Activated CD4-positive, alpha-beta T cell treated with anti-CD3 and anti-CD28 coated beads for 4 hours (primary cell): ENCODE data around the gene POU5F1.

ENCODE experiments used
- DNase-seq, 2 donors: peaks; one replicate each; pipeline ENCODE4 v3.0.0-alpha.2; 2020

Gene POU5F1

DNA sequence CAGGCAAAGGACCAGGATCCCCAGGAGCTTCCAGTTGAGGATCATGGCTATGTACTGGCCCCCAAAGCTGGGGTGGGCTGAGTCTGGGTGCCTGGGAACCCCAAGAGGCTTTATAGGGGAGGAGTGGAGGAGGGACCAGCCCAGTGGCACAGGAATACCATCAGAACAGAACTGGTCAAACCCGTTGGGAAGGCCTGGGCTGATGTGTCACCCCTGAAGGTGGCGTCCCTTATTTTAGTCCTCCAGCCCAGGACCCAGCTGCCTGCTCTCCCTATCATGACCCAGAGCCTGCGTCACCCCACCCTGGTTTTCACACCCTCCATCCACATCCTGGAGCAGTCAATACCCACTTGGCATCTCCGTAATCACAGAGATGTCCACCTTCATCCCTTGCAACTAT lies 31.5 kb downstream of the POU5F1 start, which contains the start of gene PSORS1C2:
Gene PSORS1C2 (minus strand): TSS at position 85 of the 400 bp plus-strand sequence. CDS start 40 bp downstream, at position 45.
- no peak for DNase-seq

GRCh38 chr6:31135710-31136109 lies 34.8 kb downstream of the POU5F1 start:
- no peak for DNase-seq

- no peak for DNase-seq
Observed at GRCh38 chr6:31132806-31133205, 37.7 kb downstream of the POU5F1 start.

DNA sequence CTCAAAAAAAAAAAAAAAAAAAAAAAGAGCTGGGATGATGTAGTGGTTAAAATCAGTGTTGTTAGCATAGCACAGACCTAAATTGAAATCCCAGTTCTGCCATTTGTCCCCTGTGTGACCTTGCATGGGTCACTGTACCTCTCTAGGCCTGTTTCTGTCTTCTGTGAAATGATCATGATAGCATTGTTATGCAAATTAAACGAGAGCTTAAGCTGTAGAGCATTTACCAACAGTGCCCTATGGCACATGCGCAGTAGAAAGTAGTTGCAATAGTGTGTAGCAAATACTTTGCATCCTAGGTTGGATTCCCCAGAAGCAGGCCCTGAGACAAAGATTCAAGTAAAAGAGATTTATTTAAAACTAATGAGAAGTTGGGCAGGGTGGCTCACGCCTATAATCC lies 38.9 kb downstream of the POU5F1 start:
- no peak for DNase-seq

GRCh38 chr6:31130751-31131150 lies 39.7 kb downstream of the POU5F1 start:
- DNase-seq = no peak

GRCh38 chr6:31129130-31129529 lies 41.4 kb downstream of the POU5F1 start:
- DNase-seq = no peak

DNA sequence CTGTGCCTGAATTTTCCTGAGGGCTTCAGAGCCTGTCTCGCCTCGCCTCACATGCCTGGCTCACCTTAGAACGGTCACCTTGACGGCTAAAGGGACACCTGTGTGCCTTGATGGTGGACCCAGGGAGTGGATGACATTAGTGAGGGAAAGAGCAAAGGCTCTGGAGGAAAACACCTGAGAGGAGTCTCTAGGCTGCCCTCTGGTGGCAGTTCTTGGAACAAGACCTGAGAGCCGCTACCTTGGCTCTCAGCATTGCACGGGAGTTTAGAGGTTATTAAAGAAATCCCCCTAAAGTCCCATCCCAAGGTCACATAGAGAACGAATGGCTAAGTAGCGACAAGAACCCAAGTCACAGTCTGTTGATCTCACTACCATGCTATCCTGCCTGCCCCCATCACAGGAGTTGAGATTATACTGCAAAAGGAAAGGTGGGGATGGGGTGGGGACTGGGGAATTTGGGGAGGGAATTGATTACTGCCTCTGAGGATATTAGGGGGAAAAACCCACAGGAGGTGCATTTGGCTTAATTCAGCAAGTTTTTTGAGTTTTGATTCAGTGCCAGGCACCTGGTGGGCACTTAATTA lies 42.3 kb downstream of the POU5F1 start:
- peak; percentile 67 to 81 for DNase-seq

DNA sequence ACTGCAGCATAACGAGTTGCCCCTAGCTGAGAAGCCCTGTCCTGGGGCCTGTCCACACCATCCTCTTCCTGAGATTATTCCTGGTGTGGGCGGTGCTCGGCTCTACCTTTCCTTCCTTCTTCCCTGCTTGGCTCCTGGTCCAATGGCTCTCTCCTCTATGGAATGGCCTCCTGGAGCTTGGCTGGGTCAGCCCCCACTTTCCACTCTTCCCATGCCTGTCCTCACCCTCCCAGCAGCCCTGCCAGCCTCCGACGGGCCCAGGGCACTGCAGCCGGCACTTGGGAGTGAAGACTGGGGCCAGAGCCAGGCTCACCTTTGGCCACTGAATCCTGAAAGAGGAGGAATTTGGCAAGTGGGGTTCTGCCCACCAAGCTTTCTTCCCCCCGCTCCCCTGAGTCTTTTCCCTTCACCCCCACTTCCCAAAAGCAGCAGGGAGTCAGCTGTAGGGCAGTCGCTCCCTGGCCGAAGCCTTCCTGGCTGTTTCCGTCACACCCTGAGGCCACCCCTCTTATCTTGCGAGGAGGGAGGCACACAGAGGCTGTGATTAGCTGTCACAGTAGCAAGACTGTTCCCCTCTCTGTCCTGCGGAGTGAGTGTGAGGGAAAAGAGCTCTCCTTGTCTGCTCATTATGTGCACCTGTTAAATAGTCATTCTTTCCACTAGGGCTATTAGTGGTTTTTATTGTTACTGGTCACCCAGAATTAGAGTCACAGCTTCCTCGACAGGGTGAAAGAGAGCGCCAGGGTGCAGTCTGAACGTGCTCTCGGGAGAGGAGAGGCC lies 43.9 kb downstream of the POU5F1 start:
- DNase-seq = no peak

- DNase-seq = no peak
Observed at GRCh38 chr6:31125586-31126363, 44.7 kb downstream of the POU5F1 start.

GRCh38 chr6:31125162-31125561 lies 45.3 kb downstream of the POU5F1 start:
- no peak for DNase-seq

GRCh38 chr6:31122791-31123706 lies 47.4 kb downstream of the POU5F1 start:
- no peak for DNase-seq

GRCh38 chr6:31121131-31121790 lies 49.2 kb downstream of the POU5F1 start:
- no peak for DNase-seq

- DNase-seq = no peak
Observed at GRCh38 chr6:31120151-31120915, 50.1 kb downstream of the POU5F1 start, which contains the start of gene CDSN. TSS of gene CDSN (minus strand) at chr6:31120446. CDS start at chr6:31120419, 27 bp downstream.

- no peak for DNase-seq
Observed at GRCh38 chr6:31118178-31118577, 52.3 kb downstream of the POU5F1 start.

GRCh38 chr6:31116661-31117385 lies 53.7 kb downstream of the POU5F1 start:
- DNase-seq = no peak

DNA sequence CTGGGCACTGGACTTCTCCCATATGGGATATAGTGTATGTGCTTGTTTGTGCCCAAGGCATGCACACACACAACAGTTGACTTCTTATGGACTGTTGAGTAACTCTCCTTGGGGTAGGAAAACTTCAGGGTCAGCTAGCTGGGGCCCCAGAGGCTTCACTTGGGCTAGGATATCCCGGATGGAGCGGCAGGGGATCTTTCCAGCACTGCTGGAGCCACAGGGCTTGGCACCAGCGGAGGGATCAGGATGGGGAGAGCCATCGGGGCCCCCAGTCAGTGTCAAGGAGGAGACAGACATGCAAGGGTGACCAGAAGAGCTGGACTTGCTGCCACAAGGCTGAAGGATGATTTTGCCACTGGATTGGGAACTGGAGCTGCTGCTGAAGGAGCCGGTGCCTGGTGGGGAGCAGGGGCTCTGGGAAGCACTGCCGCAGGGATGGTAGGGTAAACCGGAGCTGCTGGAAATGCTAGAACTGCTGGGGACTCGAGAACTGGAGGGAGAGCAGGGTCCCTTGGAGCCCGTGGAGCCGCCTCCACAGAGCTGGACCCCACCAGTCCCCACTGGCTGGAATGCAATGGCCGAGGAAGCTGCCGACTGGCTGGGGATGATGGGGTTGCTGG lies 54.4 kb downstream of the POU5F1 start:
- no peak for DNase-seq

DNA sequence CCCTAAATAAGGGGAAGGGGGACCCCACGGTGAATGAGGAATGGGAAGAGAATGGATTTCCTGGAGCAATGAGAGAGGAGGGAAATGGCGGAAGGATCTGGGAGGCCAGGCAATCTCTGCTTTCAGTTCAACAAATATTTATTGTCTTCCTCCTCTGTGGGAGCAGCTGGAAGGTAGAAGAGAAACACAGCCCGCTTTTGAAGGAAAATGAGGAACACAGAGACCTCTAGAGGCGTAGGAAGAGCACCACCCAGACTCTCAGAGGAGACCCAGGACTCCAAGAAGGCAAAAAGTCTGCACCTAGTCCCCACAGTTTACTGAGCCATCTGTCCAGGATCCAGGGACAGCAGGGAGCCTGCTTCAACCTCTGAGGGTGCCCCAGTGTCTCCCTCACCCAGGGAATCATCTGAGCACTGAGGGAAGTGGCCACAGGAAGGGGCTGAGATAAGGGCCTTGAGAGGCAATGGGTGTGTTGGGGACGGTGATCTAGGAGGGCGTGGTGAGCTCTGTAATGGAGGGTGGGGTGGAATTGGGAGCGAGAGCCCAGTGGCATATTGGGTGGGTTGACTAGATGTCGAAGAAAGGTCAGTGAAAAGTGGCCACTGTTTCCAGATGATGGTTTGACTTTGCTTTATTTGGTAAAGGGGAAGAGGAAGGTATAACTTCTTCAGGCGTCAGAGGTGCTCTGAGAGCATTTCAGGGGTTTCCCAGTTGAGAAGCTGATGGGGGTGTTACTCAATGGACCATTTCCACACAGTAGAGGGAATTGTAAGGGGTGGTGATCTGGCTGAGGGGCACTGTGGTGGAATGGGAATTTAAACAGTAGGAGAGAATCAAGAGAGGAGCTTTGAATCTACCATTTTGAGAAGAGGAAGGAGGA lies 55.3 kb downstream of the POU5F1 start:
- DNase-seq = no peak

GRCh38 chr6:31114541-31114878 lies 56.0 kb downstream of the POU5F1 start, which contains the start of gene PSORS1C1:
TSS of gene PSORS1C1 (plus strand) at chr6:31114800. CDS start at chr6:31129633, 14,833 bp downstream.
- DNase-seq = no peak
